HG02610 (cell line): Measurements from ENCODE around the gene DAPK2.

ENCODE experiments used
- ATAC-seq: cut with Tn5 transposase; IDR thresholded peaks from one replicate; pipeline ENCODE4 v1.9.1; 2021; ENCODE audit warnings: mild to moderate bottlenecking, moderate library complexity; ENCODE audit not compliant: unreplicated experiment

The DAPK2 gene

DNA sequence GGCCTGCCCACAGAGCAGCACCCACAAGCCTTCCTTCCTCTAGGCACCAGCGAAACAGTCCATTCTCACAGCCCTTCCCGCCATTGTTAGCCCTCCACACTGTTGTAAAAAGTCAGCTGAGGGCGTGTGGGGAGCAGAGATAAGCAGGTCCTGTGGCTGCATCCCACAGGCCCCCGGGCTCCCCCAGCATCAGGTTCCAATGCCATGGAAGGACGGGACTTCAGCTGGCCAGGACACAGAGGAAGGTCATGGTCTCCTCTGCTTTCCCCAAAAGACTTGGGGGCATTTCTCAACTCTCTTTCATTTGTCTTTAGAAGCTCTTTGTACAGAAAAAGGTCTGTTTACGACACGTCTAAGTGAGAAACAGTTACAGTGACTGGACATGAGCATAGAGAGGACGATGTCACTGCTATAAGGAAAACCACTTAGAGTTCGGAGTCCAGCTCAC is 127.4 kb downstream of the DAPK2 start:
- no peak for ATAC-seq

DNA sequence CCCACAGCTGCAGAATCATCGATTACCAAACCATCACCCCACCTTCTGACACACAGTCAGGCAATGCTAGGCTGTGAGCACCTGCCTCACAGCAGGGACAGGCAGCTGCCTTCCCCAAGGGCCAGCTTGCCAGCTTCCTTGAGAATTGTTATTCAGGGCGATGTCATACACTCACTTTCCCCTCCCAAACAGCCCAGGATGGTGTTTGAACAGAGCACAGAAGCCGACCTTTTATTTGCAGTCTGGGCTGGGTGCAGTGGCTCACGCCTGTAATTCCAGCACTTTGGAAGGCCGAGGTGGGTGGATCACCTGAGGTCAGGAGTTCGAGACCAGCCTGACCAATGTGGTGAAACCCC is 128.0 kb downstream of the DAPK2 start:
- no peak for ATAC-seq

DNA sequence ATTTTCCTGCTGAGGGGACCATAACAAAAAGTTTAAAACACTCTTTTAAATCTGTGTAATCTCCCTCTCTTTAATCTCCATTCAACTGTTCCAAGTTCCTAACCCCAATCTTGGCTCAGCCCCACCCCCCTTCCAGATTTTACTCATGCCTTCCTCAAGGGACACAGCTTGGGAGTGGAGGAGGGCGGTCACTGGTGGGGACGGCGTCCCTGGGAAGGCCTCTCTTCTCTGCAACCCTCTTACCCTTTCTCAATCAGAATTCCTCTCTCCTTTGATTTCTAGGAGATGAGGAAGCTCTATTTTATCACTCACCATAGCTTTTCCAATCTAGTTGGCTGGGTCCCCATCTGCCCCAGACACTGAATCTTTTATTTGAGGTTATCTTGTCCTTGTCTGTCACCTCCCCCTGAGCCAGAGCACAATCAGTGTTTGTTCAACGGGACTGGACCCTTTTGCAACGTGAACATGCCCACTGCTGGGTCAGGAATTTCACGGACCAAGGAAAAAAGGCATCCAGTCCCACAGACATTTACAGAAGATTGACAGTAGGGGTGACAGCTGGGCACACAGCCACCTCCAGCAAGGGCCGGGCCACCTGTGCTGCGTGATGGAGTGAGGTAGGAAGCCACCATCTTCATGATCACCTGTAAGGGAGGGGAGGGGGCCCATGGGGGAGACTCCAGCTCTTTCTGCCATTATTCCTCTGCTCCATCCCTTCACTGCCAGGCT is 128.5 kb downstream of the DAPK2 start:
- ATAC-seq, result no peak

DNA sequence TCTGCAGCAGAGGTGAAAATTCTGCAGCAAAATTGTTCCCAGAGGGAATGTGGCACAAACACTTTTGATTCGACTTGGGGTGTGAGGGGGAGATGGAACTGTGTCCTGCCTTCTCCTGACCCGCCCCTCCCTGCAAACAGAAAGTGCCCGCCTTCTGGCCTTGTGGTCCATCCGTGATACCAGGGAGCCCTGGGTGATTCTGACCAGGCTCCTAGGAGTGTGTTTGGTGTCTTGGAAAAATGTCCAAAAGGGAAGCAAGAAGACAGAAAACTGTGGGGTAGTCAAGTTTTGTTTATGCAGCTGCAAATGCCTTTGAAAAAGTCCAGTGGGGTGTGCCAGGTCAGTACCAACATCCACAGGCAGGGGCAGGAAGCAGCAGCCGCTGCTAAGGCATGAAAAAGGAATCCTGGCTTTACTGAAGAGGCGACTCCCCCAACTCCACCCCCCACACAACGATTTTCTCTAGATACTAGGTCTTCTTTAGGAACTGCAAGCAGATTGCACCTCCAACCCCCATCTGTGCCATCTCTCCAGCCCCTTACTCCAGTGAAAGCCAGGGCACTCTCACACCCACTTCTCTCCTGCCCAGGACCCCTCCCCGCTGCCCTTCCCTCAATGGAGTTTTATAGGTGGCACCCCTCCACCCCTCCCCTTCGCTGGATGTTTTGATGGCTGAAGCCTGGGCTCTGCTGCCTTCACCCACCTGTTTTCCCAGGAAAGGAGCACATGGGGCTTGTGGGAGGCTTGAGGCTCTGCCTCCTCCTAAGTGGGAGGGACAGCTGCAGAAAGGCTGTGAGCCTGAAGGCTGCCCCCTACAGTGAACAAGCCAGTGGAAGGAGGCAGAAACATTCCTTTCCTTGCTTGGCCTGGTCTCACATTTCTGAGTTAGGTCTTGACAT is 130.2 kb downstream of the DAPK2 start:
- ATAC-seq, result no peak

DNA sequence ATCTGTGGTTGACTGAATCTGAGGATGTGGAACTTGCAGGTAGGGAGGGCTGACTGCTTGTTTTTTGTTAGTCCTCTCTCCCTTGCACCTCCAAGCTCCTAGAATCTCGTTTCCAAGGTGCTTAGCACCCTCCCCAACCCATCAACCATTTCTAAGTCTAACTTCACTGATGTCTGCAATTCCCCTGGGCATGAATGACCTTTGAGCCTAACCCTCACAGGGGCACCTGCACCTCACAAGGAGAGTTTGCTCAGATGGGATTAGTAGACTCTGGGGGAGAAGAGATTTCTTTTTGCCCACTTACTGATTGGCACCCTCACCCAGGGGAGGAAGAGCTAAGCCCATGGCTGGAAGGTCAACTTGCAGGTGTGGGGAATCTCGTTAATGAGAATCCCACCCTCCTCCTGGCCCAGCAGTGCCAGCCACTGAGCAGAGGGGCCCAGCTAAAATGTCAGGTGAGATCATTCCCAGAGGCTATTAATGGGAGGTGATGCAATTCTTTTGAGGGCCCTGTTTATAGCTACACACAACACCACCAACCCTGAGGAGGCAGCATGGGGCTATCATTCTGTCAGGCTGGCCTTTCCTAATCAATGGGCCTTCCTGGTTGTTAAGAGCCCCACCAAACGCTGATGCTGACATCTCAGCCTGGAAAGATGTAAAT is 130.9 kb downstream of the DAPK2 start:
- no peak for ATAC-seq

DNA sequence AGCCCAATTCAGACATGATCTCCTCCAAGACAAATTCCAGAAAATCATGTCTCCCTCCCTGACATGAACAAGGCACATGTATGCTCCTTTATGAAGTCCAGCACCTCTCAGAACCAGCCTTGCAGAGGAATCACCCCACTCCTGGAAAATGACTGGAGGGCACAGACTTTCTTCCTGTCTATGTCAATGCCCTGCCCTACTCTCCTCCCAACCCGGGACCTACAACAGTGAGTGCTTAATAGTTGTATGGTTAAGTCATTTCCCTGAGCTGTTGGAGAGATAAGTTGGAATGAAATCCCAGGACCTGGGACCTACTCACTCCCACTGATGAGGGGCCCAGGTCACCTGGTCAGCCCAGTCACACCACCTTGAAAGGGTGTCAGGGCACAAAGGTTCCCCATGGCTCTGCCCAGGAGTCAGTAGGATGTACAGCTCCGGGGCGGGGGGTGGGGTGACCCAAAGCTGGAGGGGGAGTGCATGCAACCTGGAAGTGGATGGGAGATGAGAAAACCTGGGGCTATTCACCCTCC is 132.4 kb downstream of the DAPK2 start:
- no peak for ATAC-seq

DNA sequence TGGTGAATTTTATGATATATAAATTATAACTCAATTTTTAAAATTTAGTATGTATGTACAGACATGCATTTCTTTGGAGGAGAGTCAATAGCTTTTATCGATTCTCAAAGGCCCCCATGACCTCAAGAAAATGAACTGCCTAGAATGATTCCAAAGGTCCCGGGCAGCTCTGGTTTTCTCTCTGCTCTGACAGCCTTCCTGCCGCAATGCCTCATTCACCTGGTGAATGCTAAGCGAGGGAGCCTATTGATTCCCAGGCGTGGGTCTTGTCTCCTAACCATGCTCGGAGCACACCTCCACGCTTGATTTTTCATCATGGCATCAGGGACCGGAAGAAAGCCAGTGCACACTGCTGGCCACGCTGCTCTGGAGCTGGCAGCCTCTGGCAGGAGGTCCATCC is 132.9 kb downstream of the DAPK2 start:
- no peak for ATAC-seq

DNA sequence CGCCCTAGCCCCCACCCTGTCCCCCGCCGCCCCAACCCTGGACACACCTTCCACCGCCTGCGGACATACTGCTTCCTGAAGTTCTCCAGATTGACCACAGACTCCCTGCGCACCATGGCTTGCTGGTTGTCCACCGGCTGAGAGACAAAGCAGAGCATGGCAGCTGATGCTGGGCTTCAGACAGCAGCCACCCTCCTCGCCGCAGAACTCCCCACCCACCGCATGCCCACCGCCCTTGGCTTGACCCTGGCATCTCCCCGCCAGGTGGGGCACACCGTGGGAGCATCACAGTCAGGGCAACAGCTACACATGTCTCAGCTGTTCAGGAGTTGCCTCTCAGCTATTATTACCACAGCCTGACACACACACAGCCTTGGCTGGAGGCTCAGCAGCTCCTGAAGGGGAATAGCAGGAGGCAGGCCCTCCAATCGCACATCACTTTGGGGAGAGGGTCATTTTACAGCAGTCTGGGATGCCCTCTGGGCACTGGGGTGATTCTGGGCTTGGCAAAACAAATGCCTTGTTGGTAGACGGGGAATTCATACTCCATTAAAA is 134.1 kb downstream of the DAPK2 start:
- no peak for ATAC-seq

DNA sequence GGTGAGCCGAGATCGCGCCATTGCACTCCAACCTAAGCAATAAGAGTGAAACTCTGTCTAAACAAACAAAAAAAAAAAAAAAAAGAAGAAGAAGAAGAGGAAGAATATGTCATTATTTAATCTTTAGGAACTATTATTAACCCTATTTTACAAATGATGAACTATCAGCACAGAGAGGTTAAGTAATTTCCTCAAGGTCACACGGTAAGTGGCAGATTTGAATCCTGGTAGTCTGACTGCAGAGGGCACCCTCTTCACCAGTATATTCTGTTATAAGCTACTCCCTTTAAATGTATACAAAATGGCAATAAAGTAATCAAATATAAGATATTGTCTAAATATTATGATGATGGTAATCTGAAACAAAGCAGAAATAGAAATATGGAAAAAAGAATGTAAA is 135.1 kb downstream of the DAPK2 start:
- no peak for ATAC-seq

DNA sequence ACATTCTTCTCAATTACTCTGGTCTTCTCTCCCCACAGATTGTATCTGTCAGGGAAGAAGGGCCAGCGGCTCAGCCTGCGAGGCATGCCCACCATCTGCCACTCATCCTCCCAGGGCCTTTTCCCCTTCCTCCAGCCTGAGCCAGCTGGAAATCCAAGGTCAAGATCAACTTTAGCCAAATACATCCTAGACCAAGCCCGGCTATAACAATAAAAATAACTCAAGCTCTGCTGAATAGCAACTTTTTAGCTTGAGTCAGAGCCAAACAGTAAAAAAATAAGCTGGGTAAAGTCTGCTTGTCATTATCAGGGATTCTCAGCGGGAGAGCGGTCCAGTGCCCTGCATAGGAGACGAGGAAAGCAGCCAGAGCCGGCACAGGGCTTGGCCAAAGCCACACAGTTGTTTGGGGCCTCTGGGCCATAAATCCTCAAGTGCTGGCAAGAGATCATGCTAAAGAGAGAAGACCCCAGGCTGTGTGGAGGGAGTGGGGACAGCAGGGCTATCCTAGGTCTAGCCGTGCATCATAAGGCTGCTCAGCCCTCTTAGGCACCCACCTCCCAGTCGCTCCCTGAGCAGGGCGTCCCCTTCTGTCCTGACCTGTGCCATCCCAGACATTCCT is 136.4 kb downstream of the DAPK2 start:
- no peak for ATAC-seq

DNA sequence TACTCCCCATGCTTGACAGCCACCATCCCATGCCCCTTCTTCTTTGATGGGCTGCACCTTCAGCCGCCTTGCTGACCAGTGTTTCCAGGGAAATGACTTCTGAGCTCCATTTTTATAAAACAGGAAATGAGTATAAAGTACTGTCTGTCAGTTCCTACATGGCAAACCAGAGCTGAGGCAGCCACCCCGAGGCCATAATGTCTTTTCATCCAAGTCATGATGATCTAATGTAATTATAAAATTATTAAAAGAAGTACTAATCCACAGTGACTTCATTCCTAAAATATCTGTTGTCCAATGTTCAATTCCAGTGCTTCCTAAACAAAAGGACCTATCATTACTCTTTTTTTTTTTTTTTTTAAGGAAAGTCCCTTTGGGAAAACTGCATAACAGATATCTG is 137.3 kb downstream of the DAPK2 start:
- ATAC-seq, result no peak

DNA sequence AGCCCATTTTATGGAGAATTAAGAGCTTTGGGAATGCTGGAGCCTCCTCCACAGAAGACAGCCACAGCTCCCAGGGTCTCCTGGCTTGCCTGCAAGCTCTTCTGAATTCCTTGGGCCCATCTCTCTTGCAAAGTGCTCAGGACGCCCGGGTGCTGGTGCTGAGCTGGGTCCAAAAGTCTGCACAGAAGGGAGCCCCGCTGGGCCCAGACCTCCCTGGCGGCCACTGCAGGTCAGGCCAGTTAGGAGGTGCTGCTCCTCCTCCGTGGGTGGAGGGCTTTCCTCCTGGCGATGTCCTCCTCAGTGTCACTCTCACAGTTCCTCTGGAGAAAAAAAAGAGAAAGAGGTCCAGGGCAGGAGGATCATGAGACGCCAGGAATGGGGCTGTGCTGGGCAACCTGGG is 138.0 kb downstream of the DAPK2 start:
- ATAC-seq, result no peak

DNA sequence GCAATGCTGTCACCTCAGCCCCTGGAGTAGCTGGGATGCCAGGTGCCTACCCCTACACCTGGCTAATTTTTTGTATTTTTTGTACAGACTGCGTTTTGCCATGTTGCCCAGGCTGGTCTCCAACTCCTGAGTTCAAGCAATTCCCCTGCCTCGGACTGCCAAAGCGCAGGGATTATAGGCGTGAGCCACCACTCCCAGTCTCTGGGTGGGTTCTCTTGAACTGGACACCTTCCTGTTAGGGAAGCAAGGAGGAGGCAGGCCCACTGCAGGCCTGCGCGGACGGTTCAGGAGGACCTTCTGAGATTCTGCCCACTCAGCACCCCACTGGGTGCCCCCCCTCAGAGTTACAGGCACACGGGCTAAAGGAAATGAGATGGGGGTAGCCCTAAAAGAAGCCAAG is 138.8 kb downstream of the DAPK2 start:
- no peak for ATAC-seq

DNA sequence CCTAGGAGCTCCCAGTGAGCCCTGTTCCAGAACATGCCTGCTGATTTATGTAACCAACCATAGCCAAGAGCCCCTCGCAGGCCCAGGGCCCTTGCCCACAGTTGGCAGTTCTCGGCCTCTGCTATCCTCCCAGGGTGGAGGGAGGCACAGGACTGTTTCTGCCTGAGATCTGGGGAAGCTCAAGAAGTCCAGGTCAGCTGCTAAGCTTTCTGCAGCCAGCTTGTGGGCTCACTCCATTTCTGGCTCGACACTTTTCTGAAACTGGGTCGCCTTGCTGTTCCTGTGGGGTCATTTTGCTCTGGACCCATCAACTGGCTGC is 140.1 kb downstream of the DAPK2 start:
- no peak for ATAC-seq

DNA sequence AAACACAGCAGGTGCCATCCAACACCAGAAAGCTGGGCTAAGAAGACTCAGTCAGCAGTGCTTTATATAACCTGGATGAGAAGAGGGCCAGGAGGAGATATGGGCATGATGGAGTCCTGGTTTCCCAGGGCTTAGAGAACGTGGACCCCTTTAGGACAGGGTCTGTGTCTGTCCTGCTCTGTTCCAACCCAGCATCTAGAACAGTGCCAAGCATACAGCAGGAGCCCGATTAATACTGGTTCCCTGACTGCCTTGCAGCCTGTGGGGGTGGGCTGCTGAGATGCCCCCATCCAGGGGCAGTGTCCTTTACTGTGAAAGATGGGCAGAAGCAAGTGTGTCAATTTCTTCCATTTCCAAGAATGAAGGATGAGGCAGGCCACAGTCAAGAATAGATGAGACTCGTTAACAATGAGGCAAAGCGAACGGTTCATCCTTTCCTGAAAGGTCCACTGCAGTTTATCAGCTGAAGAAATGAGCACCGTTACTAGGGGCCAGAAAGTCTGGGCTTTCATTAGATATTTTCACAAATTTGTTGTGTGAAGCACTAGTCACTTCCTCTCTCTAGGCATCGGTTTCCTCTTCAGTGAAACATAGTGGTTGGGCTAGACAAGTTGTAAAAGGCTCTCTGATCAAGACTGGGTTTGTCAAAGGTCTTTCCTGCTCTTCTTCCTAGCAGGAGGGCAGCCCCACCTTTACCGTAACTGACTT is 140.6 kb downstream of the DAPK2 start:
- ATAC-seq, result no peak

DNA sequence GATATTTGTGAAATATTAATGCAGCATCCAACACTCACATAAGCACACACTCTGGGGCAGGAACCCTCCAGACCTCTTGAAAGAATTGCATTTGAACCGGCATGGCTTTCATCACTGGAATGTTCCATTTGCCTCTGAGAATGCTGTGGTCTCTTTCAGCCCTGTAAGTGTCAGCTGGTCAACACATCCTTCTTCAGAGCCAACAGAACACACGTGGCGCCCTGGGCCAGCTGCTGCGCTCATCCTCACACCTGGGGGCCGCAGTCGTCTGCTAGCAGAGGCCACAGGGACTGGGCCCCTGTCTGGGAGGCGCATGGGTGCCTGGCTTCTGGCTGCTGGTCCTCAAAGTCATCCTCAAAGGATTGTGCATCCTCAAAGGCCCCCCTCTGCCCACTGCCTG is 141.2 kb downstream of the DAPK2 start:
- ATAC-seq, result no peak

DNA sequence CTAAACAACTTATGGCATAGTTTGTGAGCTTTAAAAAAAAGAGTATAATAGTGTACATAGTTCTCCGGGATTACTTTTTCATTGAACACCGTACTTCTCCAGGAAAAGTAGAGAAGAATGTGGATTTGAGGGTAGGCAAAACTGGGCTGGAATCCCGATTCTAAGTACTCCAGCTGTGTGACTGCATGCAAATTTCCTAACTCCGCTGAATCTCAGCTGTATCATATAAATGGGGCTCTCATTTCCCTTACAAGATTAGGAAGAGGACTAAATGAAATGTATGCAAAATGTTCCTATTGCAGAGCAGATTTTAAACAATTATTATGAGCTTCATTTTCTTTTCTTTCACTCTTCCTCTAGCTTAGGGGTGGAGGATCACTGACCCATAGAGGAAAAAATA is 142.2 kb downstream of the DAPK2 start:
- no peak for ATAC-seq

DNA sequence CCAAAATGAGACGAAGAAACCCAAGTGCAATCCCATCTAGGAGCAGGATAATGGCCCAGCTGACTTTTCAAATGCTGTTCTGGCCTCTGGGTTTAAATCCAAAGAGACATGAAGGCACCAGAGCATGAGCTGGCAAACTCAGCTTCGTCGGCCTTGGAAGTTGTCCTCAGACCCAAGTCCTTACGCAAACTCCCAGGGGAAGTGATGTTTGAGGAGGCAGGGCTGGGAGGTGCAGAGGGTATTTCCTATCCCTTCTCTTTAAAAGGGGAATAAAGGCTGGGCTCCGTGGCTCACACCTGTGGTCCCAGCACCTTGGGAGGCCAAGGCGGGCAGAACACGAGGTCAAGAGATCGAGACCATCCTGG is 143.6 kb downstream of the DAPK2 start:
- no peak for ATAC-seq

DNA sequence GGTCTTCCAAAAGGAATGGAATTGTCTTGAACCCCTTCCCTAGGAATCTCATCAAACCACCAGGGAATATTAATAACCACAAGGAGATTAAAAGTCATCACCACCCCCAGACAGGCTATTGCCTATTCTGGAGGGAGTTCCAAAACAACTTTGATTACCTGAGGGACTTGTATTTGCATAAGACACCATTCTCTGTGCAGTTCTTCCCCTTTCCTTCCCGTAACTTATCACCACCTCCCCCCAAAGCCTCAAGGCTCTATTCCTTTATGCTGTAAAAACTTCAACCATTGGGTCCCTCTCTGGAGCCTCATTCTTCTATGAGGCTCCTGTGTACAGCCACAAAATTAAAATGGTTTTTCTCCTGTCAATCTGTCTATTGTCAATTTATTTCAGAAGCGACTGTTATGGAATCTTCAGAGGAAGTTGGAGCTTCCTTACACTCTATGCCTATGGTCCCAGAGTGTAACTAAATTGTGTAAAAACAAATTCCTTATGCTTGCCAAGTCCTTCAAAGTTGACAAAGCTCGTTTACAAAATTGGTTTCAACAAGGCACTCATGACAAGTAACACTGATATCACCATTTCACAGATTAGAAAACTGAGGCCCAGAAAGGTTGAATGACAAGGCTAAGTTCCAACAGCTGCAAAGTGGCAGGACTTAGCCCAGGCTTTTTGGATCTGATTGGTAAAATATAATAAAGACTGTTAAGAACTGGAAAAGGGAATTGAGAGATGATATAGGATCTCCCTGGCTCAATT is 144.2 kb downstream of the DAPK2 start:
- no peak for ATAC-seq

DNA sequence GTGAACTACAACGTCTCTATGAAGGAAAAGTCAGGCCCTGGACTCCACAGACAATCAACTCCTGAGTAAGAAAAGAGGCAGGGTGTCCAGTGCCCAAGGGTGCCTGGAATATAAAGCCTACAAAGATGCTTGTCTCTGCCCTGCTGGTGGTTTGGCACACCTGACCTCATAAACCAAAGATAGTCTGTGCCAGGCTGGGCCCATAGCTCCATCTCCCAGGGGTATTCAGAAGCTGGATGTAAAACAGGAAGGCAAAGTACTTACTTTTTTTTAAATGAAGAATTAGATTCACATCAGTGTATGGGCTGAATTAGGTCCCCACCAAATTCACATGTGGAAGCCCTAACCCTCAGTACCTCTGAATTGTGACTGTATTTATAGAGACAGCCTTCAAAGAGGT is 146.0 kb downstream of the DAPK2 start:
- no peak for ATAC-seq
